T-helper 17 cell (primary cell): Measurements from ENCODE around the gene TERT. TPM values are rescaled to one million over a fixed set of nuclear protein-coding genes. Genes with fewer than 3 reads are reported as not detected.
"Not testable (repeated sequence)": the region's sequence is repeated elsewhere in the genome, so short reads cannot be mapped to it uniquely, and the experiment has no call there.

Experiments used
- ATAC-seq: fragments of 150-1000 bp; cut with Tn5 transposase; 2 replicates; pipeline ENCODE4 v1.10.0; 2021; ENCODE audit warnings: mild to moderate bottlenecking, moderate library complexity
- DNase-seq, 3 donors: peaks; one replicate each; pipeline versions ENCODE4 v3.0.0 to v3.0.0-alpha.2; 2020 to 2021
- H3K9me3 ChIP-seq: one replicate; pipeline ENCODE4 v1.7.0; 2013; ENCODE audit warnings: low read length, mild to moderate bottlenecking; ENCODE audit not compliant: control insufficient read depth, poor library complexity, severe bottlenecking
- H3K27ac Mint-ChIP-seq: one replicate; pipeline ENCODE4 v1.8.0; 2022; ENCODE audit warnings: mild to moderate bottlenecking, moderate library complexity, mixed read lengths
- H3K27me3 Mint-ChIP-seq: one replicate; pipeline ENCODE4 v1.8.0; 2022; ENCODE audit warnings: mixed read lengths
- H3K36me3 Mint-ChIP-seq: one replicate; pipeline ENCODE4 v1.8.0; 2022; ENCODE audit warnings: low read depth, mixed read lengths
- H3K4me1 Mint-ChIP-seq: one replicate; pipeline ENCODE4 v1.8.0; 2022; ENCODE audit warnings: mild to moderate bottlenecking, mixed read lengths
- H3K4me3 Mint-ChIP-seq: one replicate; pipeline ENCODE4 v1.8.0; 2022; ENCODE audit warnings: mild to moderate bottlenecking, moderate library complexity, mixed read lengths
- total RNA-seq, 4 donors: library from RNA in 2 of 4; stranded (reverse) in 2 of 4; gene quantifications; one replicate each; pipeline ENCODE4 v1.2.3 and lab custom pipeline; 2022 to 2026

The TERT gene
- total RNA-seq, 2 donors from 2014 or later = 0.10 to 0.80 TPM

- Mint-ChIP-seq H3K4me3 (no peak overlapping the region), H3K27ac (no peak overlapping the region), H3K4me1 (peaks cover 4% of the 10 kb centered on the region), H3K27me3 (no peaks in the 10 kb centered on the region), H3K36me3 (peaks cover 2% of the 10 kb centered on the region)
- no peaks in the 10 kb centered on the region for H3K9me3 ChIP-seq
- DNase-seq = no peak
- ATAC-seq = peak; percentile 18
Observed at GRCh38 chr5:1336106-1336561, 41.3 kb upstream of the TERT start.

- no peak for ATAC-seq
- H3K36me3 Mint-ChIP-seq = peaks cover 2% of the 10 kb centered on the region
- DNase-seq = no peak
- no peaks in the 10 kb centered on the region for H3K27me3 Mint-ChIP-seq
- no peaks in the 10 kb centered on the region for H3K9me3 ChIP-seq
- no peak overlapping the region for H3K27ac Mint-ChIP-seq
- no peak overlapping the region for H3K4me3 Mint-ChIP-seq
- H3K4me1 Mint-ChIP-seq = peaks cover 2% of the 10 kb centered on the region
Observed at GRCh38 chr5:1335540-1336095, 40.8 kb upstream of the TERT start.

GRCh38 chr5:1334831-1335539 is 40.1 kb upstream of the TERT start:
- Mint-ChIP-seq H3K36me3 (peaks cover 2% of the 10 kb centered on the region), H3K27me3 (no peaks in the 10 kb centered on the region), H3K4me1 (peaks cover 2% of the 10 kb centered on the region), H3K27ac (no peak overlapping the region), H3K4me3 (no peak overlapping the region)
- no peak for DNase-seq
- no peak for ATAC-seq
- no peaks in the 10 kb centered on the region for H3K9me3 ChIP-seq

- DNase-seq (no peak), ATAC-seq (no peak)
- Mint-ChIP-seq H3K27me3 (no peaks in the 10 kb centered on the region), H3K27ac (no peak overlapping the region), H3K4me1 (peaks cover 2% of the 10 kb centered on the region), H3K4me3 (no peak overlapping the region), H3K36me3 (peaks cover 2% of the 10 kb centered on the region)
- no peaks in the 10 kb centered on the region for H3K9me3 ChIP-seq
Observed at GRCh38 chr5:1333986-1334385, 39.1 kb upstream of the TERT start.

- DNase-seq, ATAC-seq, H3K36me3 Mint-ChIP-seq: not testable (repeated sequence)
Observed at GRCh38 chr5:1333286-1333685, 38.4 kb upstream of the TERT start.

GRCh38 chr5:1332461-1333001 is 37.7 kb upstream of the TERT start:
- peaks cover 12% of the 10 kb centered on the region for H3K36me3 Mint-ChIP-seq
- H3K27ac Mint-ChIP-seq = no peak overlapping the region
- no peaks in the 10 kb centered on the region for H3K9me3 ChIP-seq
- H3K4me3 Mint-ChIP-seq = no peak overlapping the region
- H3K4me1 Mint-ChIP-seq = peaks cover 13% of the 10 kb centered on the region
- DNase-seq = no peak
- H3K27me3 Mint-ChIP-seq = no peaks in the 10 kb centered on the region
- ATAC-seq = no peak

More at GRCh38 chr5:1333286-1333685, 38.4 kb upstream of the TERT start:
- H3K27ac Mint-ChIP-seq, H3K9me3 ChIP-seq, H3K4me1 Mint-ChIP-seq, H3K27me3 Mint-ChIP-seq, H3K4me3 Mint-ChIP-seq: not testable (repeated sequence)

GRCh38 chr5:1331861-1332405 is 37.1 kb upstream of the TERT start:
- Mint-ChIP-seq H3K4me3 (no peak overlapping the region), H3K36me3 (peaks cover 18% of the 10 kb centered on the region), H3K27ac (no peak overlapping the region), H3K4me1 (peaks cover 19% of the 10 kb centered on the region), H3K27me3 (no peaks in the 10 kb centered on the region)
- H3K9me3 ChIP-seq = no peaks in the 10 kb centered on the region
- DNase-seq (no peak), ATAC-seq (no peak)

GRCh38 chr5:1330847-1331831 is 36.3 kb upstream of the TERT start:
- Mint-ChIP-seq H3K4me1 (peaks cover 27% of the 10 kb centered on the region), H3K36me3 (peaks cover 25% of the 10 kb centered on the region), H3K27ac (no peak overlapping the region), H3K4me3 (no peak overlapping the region), H3K27me3 (no peaks in the 10 kb centered on the region)
- ATAC-seq (no peak), DNase-seq (no peak)
- H3K9me3 ChIP-seq = no peaks in the 10 kb centered on the region

GRCh38 chr5:1330146-1330846 is 35.4 kb upstream of the TERT start:
- Mint-ChIP-seq H3K27ac (no peak overlapping the region), H3K36me3 (peaks cover 24% of the 10 kb centered on the region)

GRCh38 chr5:1329111-1329579 is 34.3 kb upstream of the TERT start:
- no peak for DNase-seq
- peaks cover 28% of the 10 kb centered on the region for H3K4me1 Mint-ChIP-seq
- H3K9me3 ChIP-seq = no peaks in the 10 kb centered on the region
- H3K27ac Mint-ChIP-seq = peak overlapping the region; percentile 86
- no peak overlapping the region for H3K4me3 Mint-ChIP-seq
- no peak for ATAC-seq
- no peaks in the 10 kb centered on the region for H3K27me3 Mint-ChIP-seq
- H3K36me3 Mint-ChIP-seq = peaks cover 24% of the 10 kb centered on the region

More at GRCh38 chr5:1330146-1330846, 35.4 kb upstream of the TERT start:
- H3K9me3 ChIP-seq = no peaks in the 10 kb centered on the region
- Mint-ChIP-seq H3K4me3 (no peak overlapping the region), H3K27me3 (no peaks in the 10 kb centered on the region), H3K4me1 (peaks cover 28% of the 10 kb centered on the region)
- DNase-seq = no peak
- no peak for ATAC-seq

- not testable (repeated sequence) for H3K27me3 Mint-ChIP-seq, H3K4me3 Mint-ChIP-seq, H3K9me3 ChIP-seq, DNase-seq, ATAC-seq
- H3K36me3 Mint-ChIP-seq = peaks cover 24% of the 10 kb centered on the region
- peak overlapping the region; percentile 86 for H3K27ac Mint-ChIP-seq
- H3K4me1 Mint-ChIP-seq = peaks cover 28% of the 10 kb centered on the region
Observed at GRCh38 chr5:1328237-1329110, 33.6 kb upstream of the TERT start.
